SK-N-SH (cell line): ENCODE measurements around the gene ARFGAP1. TPM values are rescaled to one million over a fixed set of nuclear protein-coding genes. Genes with fewer than 3 reads are reported as not detected.

Experiments used
- CTCF ChIA-PET: fragments of 300-600, 350-600 bp; formaldehyde crosslinking; extraction: SDS; loops from one replicate; lab custom pipeline; 2021; lab: Yijun Ruan, JAX
- POLR2A ChIA-PET: fragments of 350-600 bp; sonication (Branson Sonifier 250); formaldehyde crosslinking; extraction: SDS; loops from one replicate; lab custom pipeline; 2020; ENCODE audit warnings: antibody characterized with exemption, inconsistent platforms; lab: Yijun Ruan, JAX
- DNase-seq: peaks from one replicate; pipeline ENCODE4 v3.0.0; 2012
- H2AFZ ChIP-seq: fragments of 200-600 bp; sonication (generic); 2 replicates; pipeline ENCODE4 v1.8.1; 2016; ENCODE audit warnings: antibody characterized with exemption, mild to moderate bottlenecking, low read depth
- H3F3A ChIP-seq: fragments of 200-600 bp; sonication (generic); replicated peaks from 2 replicates; pipeline ENCODE3; 2016; ENCODE audit warnings: antibody characterized with exemption, mild to moderate bottlenecking; ENCODE audit not compliant: insufficient read depth
- H3K27ac ChIP-seq, 2 experiments: fragments of 200-500 bp in 1 of 2; fragments of 200-600 bp in 1 of 2; sonication (Bioruptor generic) in 1 of 2; sonication (generic), shearing (Covaris generic) in 1 of 2; 2 replicates each; pipeline versions ENCODE4 v1.5.1 to v1.6.1; 2014 to 2016; ENCODE audit warnings: low read depth in 2 of 2, inconsistent platforms in 1 of 2, low read length in 1 of 2, mild to moderate bottlenecking in 1 of 2, mixed read lengths in 1 of 2
- H3K27me3 ChIP-seq: fragments of 200-600 bp; sonication (generic), shearing (Covaris generic); 2 replicates; pipeline ENCODE4 v1.6.1; 2016; ENCODE audit warnings: mixed run types; ENCODE audit not compliant: insufficient read depth
- H3K36me3 ChIP-seq, 2 experiments: fragments of 200-500 bp in 1 of 2; fragments of 200-600 bp in 1 of 2; sonication (Bioruptor generic) in 1 of 2; sonication (generic) in 1 of 2; replicated peaks in 1 of 2; 2 replicates each; pipeline versions ENCODE3 to v1.5.1; 2014 to 2016; ENCODE audit warnings: low read length in 1 of 2, mild to moderate bottlenecking in 1 of 2; ENCODE audit not compliant: insufficient read depth in 2 of 2, control insufficient read depth in 1 of 2
- H3K4me1 ChIP-seq, 2 experiments: fragments of 200-500 bp in 1 of 2; fragments of 200-600 bp in 1 of 2; sonication (Bioruptor generic) in 1 of 2; sonication (generic), shearing (Covaris generic) in 1 of 2; 2 replicates each; pipeline versions ENCODE4 v1.5.1 to v1.6.1; 2014 to 2016; ENCODE audit warnings: low read depth in 1 of 2, low read length in 1 of 2, mixed run types in 1 of 2; ENCODE audit not compliant: insufficient read depth in 2 of 2, control insufficient read depth in 1 of 2
- H3K4me2 ChIP-seq: fragments of 200-600 bp; sonication (generic), shearing (Covaris generic); 2 replicates; pipeline ENCODE4 v1.6.1; 2017; ENCODE audit warnings: mixed run types
- H3K4me3 ChIP-seq, 2 experiments: fragments of 200-500 bp in 1 of 2; fragments of 200-600 bp in 1 of 2; sonication (Bioruptor generic) in 1 of 2; sonication (generic), shearing (Covaris generic) in 1 of 2; 2 replicates each; pipeline versions ENCODE4 v1.5.1 to v1.8.1; 2014 to 2016; ENCODE audit warnings: low read depth in 2 of 2, inconsistent platforms in 1 of 2, low read length in 1 of 2, mild to moderate bottlenecking in 1 of 2, mixed read lengths in 1 of 2, moderate library complexity in 1 of 2
- H3K79me2 ChIP-seq: fragments of 200-600 bp; sonication (generic); 2 replicates; pipeline ENCODE4 v1.8.1; 2017; ENCODE audit warnings: mild to moderate bottlenecking; ENCODE audit not compliant: insufficient read depth
- H3K9ac ChIP-seq: fragments of 200-600 bp; sonication (generic); 2 replicates; pipeline ENCODE4 v1.6.1; 2017; ENCODE audit warnings: mixed run types
- H3K9me2 ChIP-seq: fragments of 200-600 bp; sonication (generic); 2 replicates; pipeline ENCODE4 v1.6.1; 2017; ENCODE audit warnings: mixed run types
- H3K9me3 ChIP-seq: fragments of 200-600 bp; sonication (generic); 2 replicates; pipeline ENCODE4 v1.6.1; 2017; ENCODE audit warnings: mixed run types, mild to moderate bottlenecking, moderate library complexity
- H4K20me1 ChIP-seq: fragments of 200-600 bp; sonication (generic); 2 replicates; pipeline ENCODE4 v1.6.1; 2017; ENCODE audit warnings: mild to moderate bottlenecking, mixed run types; ENCODE audit not compliant: insufficient read depth
- ELF1 ChIP-seq: IDR thresholded peaks from 2 replicates; pipeline ENCODE4 v1.4.0; 2012
- EP300 ChIP-seq, 2 experiments: IDR thresholded peaks; 2 replicates each; pipeline versions ENCODE4 v1.4.0 to v1.6.1; 2012; ENCODE audit warnings: borderline replicate concordance in 1 of 2, low read depth in 1 of 2, low read length in 1 of 2
- FOSL2 ChIP-seq: IDR thresholded peaks from 2 replicates; pipeline ENCODE4 v1.4.0; 2012; ENCODE audit warnings: low read depth, mild to moderate bottlenecking, moderate library complexity, borderline replicate concordance
- FOXM1 ChIP-seq: IDR thresholded peaks from 2 replicates; pipeline ENCODE4 v1.4.0; 2012; ENCODE audit warnings: low read depth, mild to moderate bottlenecking
- GABPA ChIP-seq: IDR thresholded peaks from 2 replicates; pipeline ENCODE4 v1.4.0; 2012; ENCODE audit warnings: low read depth, mild to moderate bottlenecking
- GATA2 ChIP-seq: sonication (generic); formaldehyde crosslinking; IDR thresholded peaks from 2 replicates; pipeline ENCODE4 v1.5.0; 2020; ENCODE audit warnings: mild to moderate bottlenecking, missing genetic modification reagents
- IRF3 ChIP-seq: fragments of 150-350 bp; IDR thresholded peaks from 2 replicates; pipeline ENCODE4 v1.6.1; 2016; ENCODE audit warnings: mild to moderate bottlenecking, low read depth, low read length
- JUND ChIP-seq: IDR thresholded peaks from 2 replicates; pipeline ENCODE4 v1.4.0; 2012
- MEF2A ChIP-seq: IDR thresholded peaks from 2 replicates; pipeline ENCODE4 v1.4.0; 2012; ENCODE audit warnings: low read depth, borderline replicate concordance
- MXI1 ChIP-seq: IDR thresholded peaks from 2 replicates; pipeline ENCODE4 v1.6.1; 2012; ENCODE audit warnings: mild to moderate bottlenecking, low read depth, low read length, improper control_type of control experiment
- NFIC ChIP-seq: IDR thresholded peaks from 2 replicates; pipeline ENCODE4 v1.4.0; 2012; ENCODE audit warnings: borderline replicate concordance
- PBX3 ChIP-seq: IDR thresholded peaks from 2 replicates; pipeline ENCODE4; 2012
- RAD21 ChIP-seq: IDR thresholded peaks from 2 replicates; pipeline ENCODE4 v1.6.1; 2012; ENCODE audit warnings: mild to moderate bottlenecking, low read length
- RCOR1 ChIP-seq: fragments of 150-350 bp; IDR thresholded peaks from 2 replicates; pipeline ENCODE4 v1.6.1; 2017; ENCODE audit warnings: antibody characterized with exemption, low read length
- RFX5 ChIP-seq: IDR thresholded peaks from 2 replicates; pipeline ENCODE4 v1.6.1; 2012; ENCODE audit warnings: mild to moderate bottlenecking, improper control_type of control experiment, low read length
- RXRA ChIP-seq: IDR thresholded peaks from 2 replicates; pipeline ENCODE4 v1.4.0; 2012; ENCODE audit warnings: low read depth, mild to moderate bottlenecking, borderline replicate concordance
- SMC3 ChIP-seq: IDR thresholded peaks from 2 replicates; pipeline ENCODE4 v1.6.1; 2012; ENCODE audit warnings: low read depth, low read length, improper control_type of control experiment
- TCF12 ChIP-seq: IDR thresholded peaks from 2 replicates; pipeline ENCODE4 v1.4.0; 2012
- USF2 ChIP-seq: fragments of 150-350 bp; IDR thresholded peaks from 2 replicates; pipeline ENCODE4 v1.6.1; 2017; ENCODE audit warnings: antibody characterized with exemption, low read length, low read depth, borderline replicate concordance
- YY1 ChIP-seq: IDR thresholded peaks from 2 replicates; pipeline ENCODE4 v1.4.0; 2012; ENCODE audit warnings: low read depth, mild to moderate bottlenecking
- WGBS: methylation state at CpG from one replicate; pipeline ENCODE4 v1.1.6; 2017; ENCODE audit warnings: low lambda C conversion rate; 5-methylcytosine and 5-hydroxymethylcytosine counted together
- polyA plus RNA-seq, 3 experiments: library from polyadenylated mRNA; depleted of rRNA; stranded (reverse); fragments of >200 nt; gene quantifications; 2 replicates each; pipeline ENCODE4 v1.2.3, GENCODE V29; 2012

Gene ARFGAP1
- polyA plus RNA-seq, 1 of the 3 experiments (the other 2 are of a cell fraction), result 72.7 TPM

GRCh38 chr20:63234693-63235398 lies 37.8 kb upstream of the ARFGAP1 start (continued):
- TF ChIP-seq USF2 (no peak), NFIC (no peak), PBX3 (no peak)

DNA sequence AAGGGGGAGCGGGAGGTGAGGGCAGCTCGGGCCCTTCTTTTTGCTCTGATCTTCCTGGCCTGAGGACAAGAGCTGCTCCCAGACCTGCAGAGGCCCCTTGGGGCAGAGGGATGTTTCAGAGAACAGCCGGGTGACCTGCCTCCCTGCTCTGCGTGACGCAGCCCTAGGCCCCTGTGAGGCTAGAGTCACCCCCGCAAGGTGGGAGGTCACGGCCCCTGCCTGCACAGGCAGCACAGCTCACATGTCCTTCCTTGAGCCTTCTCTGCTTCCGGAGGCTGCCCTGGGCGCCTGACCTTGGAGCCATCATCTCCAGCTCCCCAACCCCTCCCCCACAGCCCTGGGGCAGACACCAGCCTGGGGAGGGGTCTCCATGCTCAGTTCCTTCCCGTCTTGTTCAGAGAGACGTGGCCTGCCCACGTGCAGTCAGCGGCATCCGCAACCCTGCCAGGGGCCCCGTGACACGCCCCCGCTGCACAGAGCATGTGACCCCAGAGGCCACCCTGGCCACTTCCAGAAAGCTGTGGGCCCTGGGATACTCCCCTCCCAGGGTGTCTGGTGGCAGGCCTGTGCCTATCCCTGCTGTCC lies 37.1 kb upstream of the ARFGAP1 start, which contains the start of gene BIRC7:
Gene BIRC7, plus strand, starts transcription at position 507 of the 585 bp plus-strand sequence. CDS start 192 bp downstream, outside the sequence.
- Histone ChIP-seq H4K20me1 (no peaks in the 10 kb centered on the region), H2AFZ (no peak within 1 kb of the TSS), H3K9me2 (no peaks in the 10 kb centered on the region), H3K4me1 (peaks cover 4 to 5% of the 10 kb centered on the region in 2 experiments; a peak in 1 of 4 replicates), H3K4me3 (no peak within 1 kb of the TSS), H3K9me3 (no peaks in the 10 kb centered on the region), H3K36me3 (no peaks in the 10 kb centered on the region), H3K27me3 (no peaks in the 10 kb centered on the region), H3F3A (no peaks in the 10 kb centered on the region), H3K79me2 (no peaks in the 10 kb centered on the region), H3K27ac (no peak within 1 kb of the TSS), H3K9ac (no peak within 1 kb of the TSS), H3K4me2 (no peak within 1 kb of the TSS)
- CTCF ChIA-PET, result interaction anchor here (0.9 to 15.6 kb wide), 5 partner anchors 11 to 179 kb away, joined by 3 to 168 read pairs (median 4); partner anchors contain the start of gene NKAIN4
- DNase-seq, result no peak
- TF ChIP-seq FOSL2 (no peak), MEF2A (no peak), GABPA (no peak), FOXM1 (no peak), SMC3 (no peak), ELF1 (no peak), RCOR1 (no peak), GATA2 (CRISPR knock-in tag) (no peak), MXI1 (no peak), EP300 (IDR thresholded peaks at IDR 0.05; ENCODE audit: borderline replicate concordance in 1 of 2, low read depth in 1 of 2, low read length in 1 of 2) (no peak), RFX5 (no peak), IRF3 (no peak), YY1 (no peak), RXRA (no peak), JUND (no peak), RAD21 (no peak), TCF12 (no peak)
- 70% methylated on average over 9 of the region's 17 CpGs for WGBS
- POLR2A ChIA-PET, result no interaction called here
